K562 (cell line): ENCODE data around the gene GNA15. TPM values are rescaled to one million over a fixed set of nuclear protein-coding genes. Genes with fewer than 3 reads are reported as not detected.

Source experiments
- DMBX1 ChIP-seq: fragments of 250-450 bp; sonication (Bioruptor Pico); IDR thresholded peaks from 2 replicates; pipeline ENCODE4 v1.8.0; 2022; ENCODE audit warnings: inconsistent platforms, mild to moderate bottlenecking, moderate library complexity, borderline replicate concordance
- ELK1 ChIP-seq: sonication (generic); formaldehyde crosslinking; IDR thresholded peaks from 2 replicates; pipeline ENCODE4 v1.8.1; 2022; ENCODE audit warnings: missing genetic modification reagents
- polyA plus RNA-seq, 8 experiments: library from polyadenylated mRNA; depleted of rRNA in 4 of 8; stranded (reverse) in 5 of 8; unstranded in 3 of 8; fragments of >200 nt; fragmentation: Nextera tagmentation in 2 of 8; fragmentation: Illumina TruSeq in 1 of 8; extraction: Ambion mirVana in 2 of 8; extraction: Trizol in 1 of 8; gene quantifications; 2 replicates each; pipeline versions ENCODE4 v1.2.1 to v1.2.3, GENCODE V29; 2011 to 2014; ENCODE audit warnings: inconsistent platforms in 1 of 8, missing spikeins in 1 of 8
- total RNA-seq, 7 experiments: library from RNA; depleted of rRNA in 6 of 7; stranded (reverse); fragments of >200 nt in 6 of 7; fragmentation: Illumina TruSeq in 2 of 7; extraction: Trizol in 2 of 7; gene quantifications; 2 replicates each; pipeline versions ENCODE4 v1.2.1 to v1.2.3, GENCODE V29; 2011 to 2021; ENCODE audit warnings: low replicate concordance in 1 of 7
- TF ChIP-seq, protein P1 (sequence below), 2 experiments: fragments of 450-650 bp in 1 of 2; IDR thresholded peaks; 2 replicates each; pipeline ENCODE4 v1.6.1; 2011 to 2017; ENCODE audit warnings: low read depth in 2 of 2, antibody characterized with exemption in 1 of 2, borderline replicate concordance in 1 of 2, low read length in 1 of 2, mild to moderate bottlenecking in 1 of 2, mixed read lengths in 1 of 2; ENCODE audit not compliant: control insufficient read depth in 1 of 2
- TF ChIP-seq, protein P2 (sequence below): fragments of 250-450 bp; sonication (Bioruptor Pico); IDR thresholded peaks from 2 replicates; pipeline ENCODE4 v1.5.0; 2021

The GNA15 gene
- total and polyA plus RNA-seq, 9 of the 15 experiments (the other 6 are each of a cell fraction or from before 2014, with no cell fraction given) = 0.03 to 0.24 (median 0.11) TPM; not detected in 1

GRCh38 chr19:3154957-3155736, 19.3 kb downstream of the GNA15 start (continued):
- TF ChIP-seq, protein P1, sequence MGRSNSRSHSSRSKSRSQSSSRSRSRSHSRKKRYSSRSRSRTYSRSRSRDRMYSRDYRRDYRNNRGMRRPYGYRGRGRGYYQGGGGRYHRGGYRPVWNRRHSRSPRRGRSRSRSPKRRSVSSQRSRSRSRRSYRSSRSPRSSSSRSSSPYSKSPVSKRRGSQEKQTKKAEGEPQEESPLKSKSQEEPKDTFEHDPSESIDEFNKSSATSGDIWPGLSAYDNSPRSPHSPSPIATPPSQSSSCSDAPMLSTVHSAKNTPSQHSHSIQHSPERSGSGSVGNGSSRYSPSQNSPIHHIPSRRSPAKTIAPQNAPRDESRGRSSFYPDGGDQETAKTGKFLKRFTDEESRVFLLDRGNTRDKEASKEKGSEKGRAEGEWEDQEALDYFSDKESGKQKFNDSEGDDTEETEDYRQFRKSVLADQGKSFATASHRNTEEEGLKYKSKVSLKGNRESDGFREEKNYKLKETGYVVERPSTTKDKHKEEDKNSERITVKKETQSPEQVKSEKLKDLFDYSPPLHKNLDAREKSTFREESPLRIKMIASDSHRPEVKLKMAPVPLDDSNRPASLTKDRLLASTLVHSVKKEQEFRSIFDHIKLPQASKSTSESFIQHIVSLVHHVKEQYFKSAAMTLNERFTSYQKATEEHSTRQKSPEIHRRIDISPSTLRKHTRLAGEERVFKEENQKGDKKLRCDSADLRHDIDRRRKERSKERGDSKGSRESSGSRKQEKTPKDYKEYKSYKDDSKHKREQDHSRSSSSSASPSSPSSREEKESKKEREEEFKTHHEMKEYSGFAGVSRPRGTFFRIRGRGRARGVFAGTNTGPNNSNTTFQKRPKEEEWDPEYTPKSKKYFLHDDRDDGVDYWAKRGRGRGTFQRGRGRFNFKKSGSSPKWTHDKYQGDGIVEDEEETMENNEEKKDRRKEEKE (IDR thresholded peaks at IDR 0.05; ENCODE audit: borderline replicate concordance in 1 of 2, control insufficient read depth in 1 of 2, low read depth in 2 of 2, low read length in 1 of 2) = no peak
- TF ChIP-seq DMBX1 (CRISPR knock-in tag) (peak; percentile 23), ELK1 (CRISPR knock-in tag) (no peak)
- TF ChIP-seq, protein P2, sequence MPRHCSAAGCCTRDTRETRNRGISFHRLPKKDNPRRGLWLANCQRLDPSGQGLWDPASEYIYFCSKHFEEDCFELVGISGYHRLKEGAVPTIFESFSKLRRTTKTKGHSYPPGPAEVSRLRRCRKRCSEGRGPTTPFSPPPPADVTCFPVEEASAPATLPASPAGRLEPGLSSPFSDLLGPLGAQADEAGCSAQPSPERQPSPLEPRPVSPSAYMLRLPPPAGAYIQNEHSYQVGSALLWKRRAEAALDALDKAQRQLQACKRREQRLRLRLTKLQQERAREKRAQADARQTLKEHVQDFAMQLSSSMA (CRISPR knock-in tag) = no peak; the same call in 1 of the 2 replicates
